Measurements from ENCODE around the gene PEX11G.
A peak's percentile ranks its signal among the peaks of the same experiment; 100 is the strongest.

Gene PEX11G

GRCh38 chr19:7521551-7522071 lies 32.8 kb upstream of the PEX11G start:
- no peak for DNase-seq

GRCh38 chr19:7520131-7521051 lies 31.6 kb upstream of the PEX11G start:
- no peak for DNase-seq

GRCh38 chr19:7519361-7520130 lies 30.7 kb upstream of the PEX11G start:
- no peak for DNase-seq

GRCh38 chr19:7516878-7517277 lies 28.0 kb upstream of the PEX11G start:
- DNase-seq: no peak

- no peak for DNase-seq
Observed at GRCh38 chr19:7516333-7516732, 27.5 kb upstream of the PEX11G start.

GRCh38 chr19:7515645-7516151 lies 26.9 kb upstream of the PEX11G start, which contains the start of gene ZNF358:
ZNF358 (plus strand) TSS chr19:7516103; CDS start chr19:7519243, 3,140 bp downstream.
- peak; percentile 56 for DNase-seq

- no peak for DNase-seq
Observed at GRCh38 chr19:7515110-7515644, 26.3 kb upstream of the PEX11G start.

GRCh38 chr19:7513809-7514642 lies 25.2 kb upstream of the PEX11G start:
- DNase-seq: no peak

GRCh38 chr19:7512400-7512851 lies 23.6 kb upstream of the PEX11G start:
- DNase-seq: no peak

- no peak for DNase-seq
Observed at GRCh38 chr19:7509625-7510024, 20.8 kb upstream of the PEX11G start.

GRCh38 chr19:7507884-7508283 lies 19.0 kb upstream of the PEX11G start:
- DNase-seq: peak; percentile 54

- DNase-seq: peak; percentile 83
Observed at GRCh38 chr19:7506385-7507328, 17.8 kb upstream of the PEX11G start.

- DNase-seq: peak; percentile 59
Observed at GRCh38 chr19:7505682-7506384, 17.0 kb upstream of the PEX11G start.

- DNase-seq: no peak
Observed at GRCh38 chr19:7505288-7505681, 16.4 kb upstream of the PEX11G start.

GRCh38 chr19:7504684-7505083 lies 15.8 kb upstream of the PEX11G start:
- DNase-seq: no peak

GRCh38 chr19:7502552-7502951 lies 13.7 kb upstream of the PEX11G start:
- DNase-seq: no peak

- DNase-seq: peak; percentile 80
Observed at GRCh38 chr19:7500811-7501450, 12.1 kb upstream of the PEX11G start.

- DNase-seq: no peak
Observed at GRCh38 chr19:7497292-7497691, 8.5 kb upstream of the PEX11G start.

- DNase-seq: no peak
Observed at GRCh38 chr19:7494416-7495098, 5.7 kb upstream of the PEX11G start.
